Tibial artery (tissue), 4 donors: ENCODE results near the gene BPTF.
"Not testable (repeated sequence)": the region's sequence is repeated elsewhere in the genome, so short reads cannot be mapped to it uniquely, and the experiment has no call there.

ENCODE experiments used
- DNase-seq, 2 donors: peaks; one replicate each; pipeline ENCODE4 v3.0.0-alpha.2; 2019
- H3K27ac ChIP-seq, 2 donors: fragments of 200-600 bp; sonication (generic) in 1 of 2; 1 replicate in 1 of 2; 2 replicates in 1 of 2; pipeline ENCODE4 v1.5.1; 2018 to 2019; ENCODE audit warnings: mild to moderate bottlenecking in 1 of 2
- H3K27me3 ChIP-seq, 2 donors: fragments of 200-600 bp; sonication (generic) in 1 of 2; one replicate each; pipeline versions ENCODE4 v1.5.1 to v1.6.0; 2016 to 2019
- H3K36me3 ChIP-seq, 3 donors: fragments of 200-600 bp; sonication (generic) in 2 of 3; one replicate each; pipeline ENCODE4 v1.5.1; 2016 to 2019; ENCODE audit warnings: mild to moderate bottlenecking in 2 of 3
- H3K4me1 ChIP-seq, 4 donors: fragments of 200-600 bp; sonication (generic) in 2 of 4; 1 replicate in 3 of 4; 2 replicates in 1 of 4; pipeline ENCODE4 v1.5.1; 2016 to 2019
- H3K4me3 ChIP-seq, 2 donors: fragments of 200-600 bp; sonication (generic) in 1 of 2; 1 replicate in 1 of 2; 2 replicates in 1 of 2; pipeline ENCODE4 v1.5.1; 2018 to 2019; ENCODE audit warnings: mild to moderate bottlenecking in 2 of 2
- H3K9me3 ChIP-seq, 3 donors: fragments of 200-600 bp; sonication (generic) in 1 of 3; one replicate each; pipeline ENCODE4 v1.5.1; 2016 to 2019
- intact Hi-C: fragments of 100-400 bp; cut with DNase I; formaldehyde crosslinking; loops from one replicate; pipeline ENCODE4 v1.15.0; 2023; ENCODE audit warnings: low total_unique reads
- TF ChIP-seq, protein P1 (sequence below), 2 experiments: fragments of 200-600 bp in 1 of 2; fragments of 450-650 bp in 1 of 2; IDR thresholded peaks; one replicate each; pipeline ENCODE4 v1.5.1; 2017 to 2019; ENCODE audit warnings: antibody characterized with exemption in 2 of 2, mild to moderate bottlenecking in 1 of 2, moderate library complexity in 1 of 2

Gene BPTF

GRCh38 chr17:67855504-67856324 lies 30.4 kb downstream of the BPTF start:
- Histone ChIP-seq H3K27me3 (no peaks in the 10 kb centered on the region), H3K4me1 (peaks cover 0 to 33% (median 12%) of the 10 kb centered on the region in 4 donors), H3K9me3 (no peaks in the 10 kb centered on the region), H3K36me3 (peaks cover 12 to 18% (median 13%) of the 10 kb centered on the region in 3 donors), H3K27ac (no peak overlapping the region), H3K4me3 (no peak overlapping the region)
- TF ChIP-seq, protein P1, sequence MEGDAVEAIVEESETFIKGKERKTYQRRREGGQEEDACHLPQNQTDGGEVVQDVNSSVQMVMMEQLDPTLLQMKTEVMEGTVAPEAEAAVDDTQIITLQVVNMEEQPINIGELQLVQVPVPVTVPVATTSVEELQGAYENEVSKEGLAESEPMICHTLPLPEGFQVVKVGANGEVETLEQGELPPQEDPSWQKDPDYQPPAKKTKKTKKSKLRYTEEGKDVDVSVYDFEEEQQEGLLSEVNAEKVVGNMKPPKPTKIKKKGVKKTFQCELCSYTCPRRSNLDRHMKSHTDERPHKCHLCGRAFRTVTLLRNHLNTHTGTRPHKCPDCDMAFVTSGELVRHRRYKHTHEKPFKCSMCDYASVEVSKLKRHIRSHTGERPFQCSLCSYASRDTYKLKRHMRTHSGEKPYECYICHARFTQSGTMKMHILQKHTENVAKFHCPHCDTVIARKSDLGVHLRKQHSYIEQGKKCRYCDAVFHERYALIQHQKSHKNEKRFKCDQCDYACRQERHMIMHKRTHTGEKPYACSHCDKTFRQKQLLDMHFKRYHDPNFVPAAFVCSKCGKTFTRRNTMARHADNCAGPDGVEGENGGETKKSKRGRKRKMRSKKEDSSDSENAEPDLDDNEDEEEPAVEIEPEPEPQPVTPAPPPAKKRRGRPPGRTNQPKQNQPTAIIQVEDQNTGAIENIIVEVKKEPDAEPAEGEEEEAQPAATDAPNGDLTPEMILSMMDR (IDR thresholded peaks at IDR 0.05): no peak
- DNase-seq: no peak
- intact Hi-C loops: no loop called here

- H3K4me3 ChIP-seq, H3K27ac ChIP-seq, H3K27me3 ChIP-seq, H3K9me3 ChIP-seq, DNase-seq, intact Hi-C loops: not testable (repeated sequence)
- peaks cover 12 to 18% (median 13%) of the 10 kb centered on the region in 3 donors for H3K36me3 ChIP-seq
- peaks cover 0 to 33% (median 13%) of the 10 kb centered on the region in 4 donors for H3K4me1 ChIP-seq
Measured at GRCh38 chr17:67856402-67856801, 31.1 kb downstream of the BPTF start.

- no peak for DNase-seq
- Histone ChIP-seq H3K9me3 (no peaks in the 10 kb centered on the region), H3K4me1 (peaks cover 0 to 12% (median 10%) of the 10 kb centered on the region in 4 donors), H3K27ac (no peak overlapping the region), H3K27me3 (no peaks in the 10 kb centered on the region), H3K36me3 (no peaks in the 10 kb centered on the region), H3K4me3 (no peak overlapping the region)
- intact Hi-C loops: no loop called here
- TF ChIP-seq, protein P1 (IDR thresholded peaks at IDR 0.05): no peak
Measured at GRCh38 chr17:67862614-67863217, 37.4 kb downstream of the BPTF start.

DNA sequence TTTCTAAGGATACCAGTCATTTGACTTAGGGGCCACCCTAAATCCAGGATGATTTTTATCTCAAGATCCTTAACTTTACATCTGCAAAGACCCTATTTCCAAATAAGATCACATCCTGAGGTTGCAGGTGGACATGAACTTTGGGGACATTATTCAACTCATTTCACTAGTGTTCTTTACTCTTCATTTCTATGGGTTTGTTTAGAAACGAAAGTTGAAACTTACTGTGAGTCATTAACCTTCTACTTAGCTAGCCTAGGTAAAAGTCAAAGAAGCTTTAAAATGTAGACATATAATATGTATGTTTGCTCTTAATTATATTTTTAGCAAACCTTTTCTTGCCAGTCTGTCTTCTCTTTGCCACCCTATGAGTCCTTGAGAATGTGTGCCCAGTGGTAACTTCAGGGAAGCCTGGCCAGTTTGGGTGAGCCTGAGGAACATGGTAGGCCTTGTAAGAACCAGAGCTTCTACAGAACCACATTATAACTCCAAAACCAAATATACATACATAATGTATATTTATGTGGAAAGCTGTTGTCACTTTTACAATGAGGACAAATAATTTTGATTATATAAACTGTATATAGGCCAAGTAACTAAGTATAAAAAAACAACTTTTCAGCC lies 38.4 kb downstream of the BPTF start:
- H3K9me3 ChIP-seq: no peaks in the 10 kb centered on the region
- TF ChIP-seq, protein P1 (IDR thresholded peaks at IDR 0.05): no peak
- H3K36me3 ChIP-seq: no peaks in the 10 kb centered on the region
- no peak for DNase-seq
- peaks cover 0 to 12% (median 10%) of the 10 kb centered on the region in 4 donors for H3K4me1 ChIP-seq
- intact Hi-C loops: no loop called here
- no peaks in the 10 kb centered on the region for H3K27me3 ChIP-seq
- H3K27ac ChIP-seq: no peak overlapping the region
- no peak overlapping the region for H3K4me3 ChIP-seq

GRCh38 chr17:67865438-67865837 lies 40.1 kb downstream of the BPTF start:
- no peak overlapping the region for H3K27ac ChIP-seq
- intact Hi-C loops: no loop called here
- H3K4me1 ChIP-seq: peaks cover 0 to 7% (median 0%) of the 10 kb centered on the region in 4 donors
- no peak for DNase-seq
- no peaks in the 10 kb centered on the region for H3K9me3 ChIP-seq
- H3K27me3 ChIP-seq: no peaks in the 10 kb centered on the region
- H3K4me3 ChIP-seq: no peak overlapping the region
- no peaks in the 10 kb centered on the region for H3K36me3 ChIP-seq
- TF ChIP-seq, protein P1 (IDR thresholded peaks at IDR 0.05): no peak

GRCh38 chr17:67867591-67867990 lies 42.3 kb downstream of the BPTF start:
- DNase-seq: no peak
- no peak overlapping the region for H3K4me3 ChIP-seq
- H3K9me3 ChIP-seq: no peaks in the 10 kb centered on the region
- intact Hi-C loops: no loop called here
- no peak overlapping the region for H3K27ac ChIP-seq
- no peaks in the 10 kb centered on the region for H3K27me3 ChIP-seq
- no peaks in the 10 kb centered on the region for H3K36me3 ChIP-seq
- TF ChIP-seq, protein P1 (IDR thresholded peaks at IDR 0.05): no peak
- no peaks in the 10 kb centered on the region for H3K4me1 ChIP-seq
